ENCODE data around the gene NPC1L1.

Gene NPC1L1

DNA sequence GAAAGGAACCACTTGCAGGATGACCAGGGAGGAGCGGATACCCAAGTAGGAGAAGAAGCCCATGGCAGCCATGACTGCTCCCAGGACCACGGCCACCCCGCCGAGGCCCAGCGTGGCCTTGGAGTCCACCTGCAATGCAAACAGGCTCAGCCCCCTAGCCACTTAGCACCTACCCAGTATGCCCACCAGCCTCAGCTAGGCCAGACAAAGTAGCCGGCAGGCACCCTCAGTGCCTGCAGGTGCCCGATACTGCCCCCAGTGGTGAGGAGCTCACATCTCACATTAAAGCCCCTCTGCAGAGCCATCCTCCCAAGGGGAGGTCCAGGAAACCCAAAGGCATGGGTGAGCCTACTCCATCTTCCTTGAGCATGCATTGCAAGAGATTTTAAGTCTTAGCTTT is 6.6 kb downstream of the NPC1L1 start:
- Histone ChIP-seq H3K27me3 (ENCODE audit: insufficient read depth, poor library complexity, severe bottlenecking) (no peaks in the 10 kb centered on the region), H3K27ac (replicated peaks) (no peak overlapping the region), H3K4me3 (replicated peaks; ENCODE audit: insufficient read depth, low read length) (no peak overlapping the region)
- TF ChIP-seq GABPA (IDR thresholded peaks at IDR 0.05; ENCODE audit: low read depth): no peak
- no peak for TF ChIP-seq POLR2AphosphoS5 (IDR thresholded peaks at IDR 0.05; ENCODE audit: low read depth)
- TF ChIP-seq SPI1 (IDR thresholded peaks at IDR 0.05; ENCODE audit: borderline replicate concordance, low read depth): no peak
- peak; percentile 75 for TF ChIP-seq CTCF (IDR thresholded peaks at IDR 0.05; ENCODE audit: insufficient read depth, low read length)
- TF ChIP-seq, protein P1, sequence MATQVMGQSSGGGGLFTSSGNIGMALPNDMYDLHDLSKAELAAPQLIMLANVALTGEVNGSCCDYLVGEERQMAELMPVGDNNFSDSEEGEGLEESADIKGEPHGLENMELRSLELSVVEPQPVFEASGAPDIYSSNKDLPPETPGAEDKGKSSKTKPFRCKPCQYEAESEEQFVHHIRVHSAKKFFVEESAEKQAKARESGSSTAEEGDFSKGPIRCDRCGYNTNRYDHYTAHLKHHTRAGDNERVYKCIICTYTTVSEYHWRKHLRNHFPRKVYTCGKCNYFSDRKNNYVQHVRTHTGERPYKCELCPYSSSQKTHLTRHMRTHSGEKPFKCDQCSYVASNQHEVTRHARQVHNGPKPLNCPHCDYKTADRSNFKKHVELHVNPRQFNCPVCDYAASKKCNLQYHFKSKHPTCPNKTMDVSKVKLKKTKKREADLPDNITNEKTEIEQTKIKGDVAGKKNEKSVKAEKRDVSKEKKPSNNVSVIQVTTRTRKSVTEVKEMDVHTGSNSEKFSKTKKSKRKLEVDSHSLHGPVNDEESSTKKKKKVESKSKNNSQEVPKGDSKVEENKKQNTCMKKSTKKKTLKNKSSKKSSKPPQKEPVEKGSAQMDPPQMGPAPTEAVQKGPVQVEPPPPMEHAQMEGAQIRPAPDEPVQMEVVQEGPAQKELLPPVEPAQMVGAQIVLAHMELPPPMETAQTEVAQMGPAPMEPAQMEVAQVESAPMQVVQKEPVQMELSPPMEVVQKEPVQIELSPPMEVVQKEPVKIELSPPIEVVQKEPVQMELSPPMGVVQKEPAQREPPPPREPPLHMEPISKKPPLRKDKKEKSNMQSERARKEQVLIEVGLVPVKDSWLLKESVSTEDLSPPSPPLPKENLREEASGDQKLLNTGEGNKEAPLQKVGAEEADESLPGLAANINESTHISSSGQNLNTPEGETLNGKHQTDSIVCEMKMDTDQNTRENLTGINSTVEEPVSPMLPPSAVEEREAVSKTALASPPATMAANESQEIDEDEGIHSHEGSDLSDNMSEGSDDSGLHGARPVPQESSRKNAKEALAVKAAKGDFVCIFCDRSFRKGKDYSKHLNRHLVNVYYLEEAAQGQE (IDR thresholded peaks at IDR 0.05; ENCODE audit: insufficient replicate concordance, low read depth): no peak
- peak; percentile 20 to 47 for DNase-seq (ENCODE audit: low read depth in 1 of 2, low spot score in 1 of 2)

- no peaks in the 10 kb centered on the region for H3K27me3 ChIP-seq (ENCODE audit: insufficient read depth, poor library complexity, severe bottlenecking)
- DNase-seq (ENCODE audit: low read depth in 1 of 2, low spot score in 1 of 2): no peak
- no peak overlapping the region for H3K4me3 ChIP-seq (replicated peaks; ENCODE audit: insufficient read depth, low read length)
- H3K27ac ChIP-seq (replicated peaks): no peak overlapping the region
- TF ChIP-seq SPI1 (IDR thresholded peaks at IDR 0.05; ENCODE audit: borderline replicate concordance, low read depth): no peak
Measured at GRCh38 chr7:44534087-44534486, 7.0 kb downstream of the NPC1L1 start.

- H3K27me3 ChIP-seq (ENCODE audit: insufficient read depth, poor library complexity, severe bottlenecking): no peaks in the 10 kb centered on the region
- H3K27ac ChIP-seq (replicated peaks): no peak overlapping the region
- TF ChIP-seq CTCF (IDR thresholded peaks at IDR 0.05; ENCODE audit: insufficient read depth, low read length) (no peak), GABPA (IDR thresholded peaks at IDR 0.05; ENCODE audit: low read depth) (no peak), SPI1 (IDR thresholded peaks at IDR 0.05; ENCODE audit: borderline replicate concordance, low read depth) (no peak), POLR2AphosphoS5 (IDR thresholded peaks at IDR 0.05; ENCODE audit: low read depth) (no peak)
- TF ChIP-seq, protein P1 (IDR thresholded peaks at IDR 0.05; ENCODE audit: insufficient replicate concordance, low read depth): no peak
- no peak for DNase-seq (ENCODE audit: low read depth in 1 of 2, low spot score in 1 of 2)
- H3K4me3 ChIP-seq (replicated peaks; ENCODE audit: insufficient read depth, low read length): no peak overlapping the region
Measured at GRCh38 chr7:44533301-44534055, 7.7 kb downstream of the NPC1L1 start.

DNA sequence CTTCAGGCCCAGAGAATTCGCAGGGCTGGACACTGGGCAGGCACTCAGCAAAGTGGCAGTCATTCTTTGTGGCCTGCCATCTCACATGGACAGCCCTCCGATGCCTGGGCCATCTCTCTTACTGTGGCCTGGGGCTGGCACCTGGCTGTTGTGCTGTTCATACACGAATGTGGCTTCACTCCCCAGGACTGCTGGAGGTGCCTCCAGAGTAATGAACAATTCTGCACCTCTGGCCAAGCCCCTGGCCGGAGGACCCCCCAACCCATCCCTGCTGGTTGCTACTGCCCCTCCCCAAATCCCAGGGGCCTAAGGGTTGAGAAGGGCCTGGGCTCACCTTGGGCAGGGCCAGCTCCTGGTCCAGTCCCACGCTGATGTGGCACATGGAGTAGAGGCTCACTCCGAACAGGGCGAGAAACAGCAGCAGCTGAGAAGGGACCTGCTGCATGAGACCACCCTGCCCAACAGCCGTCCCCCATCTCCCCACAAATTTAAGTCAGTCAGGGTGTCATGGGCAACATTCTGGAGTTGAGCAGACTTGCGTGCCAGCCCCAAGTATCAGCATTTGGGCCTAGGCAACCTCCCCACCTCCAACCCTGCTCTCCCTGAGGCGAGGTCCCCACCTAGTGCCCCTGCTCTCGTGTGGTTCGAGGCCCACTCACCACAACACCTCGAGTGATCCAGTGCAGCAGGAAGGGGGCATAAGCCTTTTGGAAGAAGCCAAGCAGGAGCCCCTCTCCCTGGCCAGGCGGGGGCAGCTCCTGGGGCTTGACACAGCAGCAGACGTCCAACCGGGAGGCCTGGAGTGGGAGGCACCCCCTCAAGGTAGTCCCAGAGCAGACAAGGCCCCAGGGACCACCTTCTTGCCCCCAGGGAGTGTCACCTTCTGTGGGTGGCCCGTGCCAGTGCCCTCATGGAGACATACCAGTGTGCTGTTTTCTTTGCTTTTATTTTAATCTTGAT is 9.4 kb downstream of the NPC1L1 start:
- no peaks in the 10 kb centered on the region for H3K27me3 ChIP-seq (ENCODE audit: insufficient read depth, poor library complexity, severe bottlenecking)
- no peak for DNase-seq (ENCODE audit: low read depth in 1 of 2, low spot score in 1 of 2)
- H3K4me3 ChIP-seq (replicated peaks; ENCODE audit: insufficient read depth, low read length): no peak overlapping the region
- H3K27ac ChIP-seq (replicated peaks): no peak overlapping the region
- TF ChIP-seq SPI1 (IDR thresholded peaks at IDR 0.05; ENCODE audit: borderline replicate concordance, low read depth): no peak
- TF ChIP-seq, protein P1 (IDR thresholded peaks at IDR 0.05; ENCODE audit: insufficient replicate concordance, low read depth): no peak
- TF ChIP-seq POLR2AphosphoS5 (IDR thresholded peaks at IDR 0.05; ENCODE audit: low read depth): no peak
- TF ChIP-seq CTCF (IDR thresholded peaks at IDR 0.05; ENCODE audit: insufficient read depth, low read length): no peak
- no peak for TF ChIP-seq GABPA (IDR thresholded peaks at IDR 0.05; ENCODE audit: low read depth)
